GM18505 (cell line): ENCODE results near the gene MTHFD1.
"Not testable (repeated sequence)": the region's sequence is repeated elsewhere in the genome, so short reads cannot be mapped to it uniquely, and the experiment has no call there.

Source experiments
- ATAC-seq: cut with Tn5 transposase; IDR thresholded peaks from one replicate; pipeline ENCODE4 v1.9.1; 2021; ENCODE audit not compliant: unreplicated experiment
- POLR2A ChIP-seq: IDR thresholded peaks from 4 replicates; pipeline ENCODE4 v1.6.1; 2011; ENCODE audit warnings: borderline replicate concordance; ENCODE audit not compliant: insufficient read depth, insufficient read length; ENCODE audit errors: extremely low read depth

The MTHFD1 gene

DNA sequence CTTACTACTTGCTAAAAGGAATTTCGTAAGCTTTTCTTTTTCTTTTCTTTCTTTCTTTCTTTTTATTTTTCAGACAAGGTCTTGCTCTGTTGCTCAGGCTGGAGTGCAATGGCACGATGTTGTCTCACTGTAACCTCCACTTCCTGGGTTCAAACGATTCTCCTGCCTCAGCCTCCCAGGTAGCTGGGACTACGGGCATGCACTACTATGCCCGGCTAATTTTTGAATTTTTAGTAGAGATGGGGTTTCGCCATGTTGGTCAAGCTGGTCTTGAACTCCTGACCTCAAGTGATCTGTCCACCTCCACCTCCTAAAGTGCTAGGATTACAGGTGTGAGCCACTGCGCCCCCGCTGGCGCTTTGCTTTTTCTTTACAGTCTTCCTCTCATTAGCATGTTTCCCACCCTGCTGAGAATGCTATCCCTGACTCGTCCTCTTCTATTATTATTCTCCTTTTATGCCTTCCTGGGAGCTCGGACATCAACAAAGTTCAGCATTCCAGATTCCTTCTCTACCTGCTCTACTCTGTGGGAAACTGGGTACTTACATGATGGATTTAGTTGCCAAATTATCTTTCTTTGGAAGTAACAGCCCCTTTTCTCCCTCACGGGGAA lies 3.1 kb downstream of the MTHFD1 start:
- no peak for ATAC-seq
- no peak for TF ChIP-seq POLR2A

- TF ChIP-seq POLR2A, result no peak
- ATAC-seq, result no peak
Observed at GRCh38 chr14:64391986-64392385, 3.8 kb downstream of the MTHFD1 start.

GRCh38 chr14:64393189-64393726 lies 5.1 kb downstream of the MTHFD1 start:
- not testable (repeated sequence) for ATAC-seq

DNA sequence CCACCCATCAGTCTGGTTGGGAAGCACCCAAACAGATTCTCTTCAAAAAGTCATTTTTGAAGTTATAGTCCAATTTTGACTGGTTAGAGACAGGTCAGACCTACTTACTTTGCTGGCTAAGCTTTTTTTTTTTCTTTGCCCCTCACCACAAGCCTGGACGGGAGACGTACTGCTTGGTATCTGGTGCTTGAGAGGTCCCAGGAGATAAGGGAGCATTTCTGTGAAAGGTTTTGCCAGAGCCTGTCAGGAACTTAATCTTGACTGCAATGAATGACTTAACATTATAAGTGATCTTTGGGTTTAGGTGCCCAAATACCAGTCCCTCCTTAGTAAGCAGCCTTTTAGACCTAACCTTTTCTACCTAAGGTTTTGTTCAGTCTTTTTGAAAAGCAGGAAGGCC lies 6.3 kb downstream of the MTHFD1 start:
- ATAC-seq, result no peak

GRCh38 chr14:64394977-64395633 lies 7.0 kb downstream of the MTHFD1 start:
- ATAC-seq, result no peak
- TF ChIP-seq POLR2A, result no peak

More for the DNA sequence above, 6.3 kb downstream of the MTHFD1 start:
- no peak for TF ChIP-seq POLR2A

DNA sequence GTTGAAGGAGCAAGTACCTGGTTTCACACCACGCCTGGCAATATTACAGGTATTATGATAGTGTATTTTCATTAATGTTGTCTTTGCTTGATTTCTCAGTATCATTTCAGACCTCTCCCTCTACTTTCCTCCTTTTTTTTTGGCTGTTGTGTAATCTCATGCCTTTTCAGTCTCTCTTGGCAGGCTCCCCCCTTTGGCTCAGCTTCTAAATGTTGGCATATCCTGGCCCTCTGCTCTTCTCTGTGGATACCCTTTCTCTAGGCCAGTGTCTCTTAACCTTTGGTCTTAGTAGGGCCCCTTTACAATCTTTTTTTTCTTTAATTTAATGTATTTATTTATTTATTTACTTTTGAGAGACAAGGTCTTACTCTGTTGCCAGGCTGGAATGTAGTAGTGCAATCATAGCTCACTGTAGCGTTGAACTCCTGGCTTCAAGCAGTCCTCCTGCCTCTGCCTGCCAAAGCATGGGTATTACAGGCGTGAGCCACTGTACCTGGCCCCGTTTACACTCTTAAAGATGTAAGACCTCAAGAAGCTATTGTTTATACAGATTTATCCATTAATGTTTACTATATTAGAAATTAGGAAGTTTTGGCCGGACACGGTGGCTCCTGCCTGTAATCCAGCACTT lies 12.8 kb downstream of the MTHFD1 start:
- ATAC-seq, result no peak
- no peak for TF ChIP-seq POLR2A

GRCh38 chr14:64401949-64402348 lies 13.8 kb downstream of the MTHFD1 start:
- TF ChIP-seq POLR2A, result no peak
- no peak for ATAC-seq

- no peak for ATAC-seq
- no peak for TF ChIP-seq POLR2A
Observed at GRCh38 chr14:64405295-64405694, 17.1 kb downstream of the MTHFD1 start.

- TF ChIP-seq POLR2A, result no peak
- ATAC-seq, result no peak
Observed at GRCh38 chr14:64407329-64407728, 19.2 kb downstream of the MTHFD1 start.

- TF ChIP-seq POLR2A, result no peak
- no peak for ATAC-seq
Observed at GRCh38 chr14:64409126-64409920, 21.2 kb downstream of the MTHFD1 start.

DNA sequence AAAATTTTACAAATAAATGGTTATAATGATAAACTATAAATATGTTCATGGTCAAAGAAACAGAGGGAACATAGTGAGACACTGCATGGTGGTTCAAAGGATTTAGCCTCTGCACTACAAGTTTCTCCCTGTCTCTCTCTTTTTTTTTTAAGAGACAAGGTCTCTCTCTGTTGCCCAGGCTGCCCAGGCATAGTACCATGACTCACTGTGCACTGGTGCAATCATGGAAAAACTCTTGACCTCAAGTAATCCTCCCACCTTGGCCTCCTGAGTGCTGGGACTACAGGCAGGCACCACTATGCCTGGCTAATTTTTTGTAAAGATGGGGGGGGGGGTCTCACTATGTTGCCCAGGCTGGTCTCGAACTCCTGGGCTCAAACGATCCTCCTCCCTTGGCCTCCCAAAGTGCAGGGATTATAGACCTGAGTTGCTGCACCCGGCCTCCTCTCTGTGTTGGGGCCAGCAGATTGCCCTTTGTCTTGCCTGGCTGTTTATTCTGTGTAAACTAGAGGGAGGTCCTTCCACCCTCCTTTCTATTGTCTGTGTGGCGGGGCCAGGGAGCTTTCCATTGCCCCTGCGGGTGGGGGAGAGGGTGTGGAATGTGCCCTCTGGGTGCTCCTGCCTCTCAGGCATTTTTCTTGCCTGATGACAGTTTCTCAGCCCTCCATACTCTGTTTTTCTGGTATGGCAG lies 22.1 kb downstream of the MTHFD1 start:
- no peak for TF ChIP-seq POLR2A
- ATAC-seq, result no peak

DNA sequence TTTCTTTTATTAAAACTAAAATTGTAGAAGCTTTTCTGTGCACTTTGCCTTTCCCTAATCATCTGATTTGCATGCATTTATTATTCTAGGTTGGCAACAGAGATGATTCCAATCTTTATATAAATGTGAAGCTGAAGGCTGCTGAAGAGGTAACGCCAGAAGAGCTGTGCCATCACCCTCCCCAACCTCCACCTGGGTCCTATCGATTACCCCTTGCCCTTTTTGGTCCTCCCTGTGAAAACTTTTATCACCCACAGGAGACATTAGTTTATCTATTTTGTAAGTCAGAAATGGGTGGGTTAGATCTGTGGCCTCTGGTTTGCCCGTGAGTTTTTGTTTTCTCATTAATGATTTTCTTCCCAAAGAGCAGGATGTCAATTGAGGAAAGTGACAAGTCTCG lies 22.8 kb downstream of the MTHFD1 start:
- TF ChIP-seq POLR2A, result no peak
- no peak for ATAC-seq

DNA sequence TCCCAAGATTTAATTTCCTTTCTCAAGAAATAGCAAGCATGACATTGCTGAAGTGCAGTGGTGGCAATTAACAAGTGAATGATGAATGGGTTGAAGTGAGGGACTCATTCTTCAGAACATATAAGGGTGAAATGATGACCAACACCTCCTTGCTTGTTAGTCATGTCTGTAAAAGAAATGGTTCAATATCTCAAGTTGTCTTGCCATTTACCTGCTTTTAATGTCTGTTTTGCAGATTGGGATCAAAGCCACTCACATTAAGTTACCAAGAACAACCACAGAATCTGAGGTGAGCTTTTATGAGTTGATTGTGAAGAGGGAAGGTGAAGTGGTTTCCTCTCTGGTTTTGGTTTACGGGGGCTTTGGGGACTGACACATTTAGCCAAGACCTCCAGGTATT lies 24.1 kb downstream of the MTHFD1 start:
- no peak for ATAC-seq
- no peak for TF ChIP-seq POLR2A
